SK-N-DZ (cell line): Measurements from ENCODE around the gene SLC17A2.
A peak's percentile ranks its signal among the peaks of the same experiment; 100 is the strongest.
"Not testable (repeated sequence)": the region's sequence is repeated elsewhere in the genome, so short reads cannot be mapped to it uniquely, and the experiment has no call there.

Experiments used
- DNase-seq: peaks from one replicate; pipeline ENCODE4 v3.0.0-alpha.2; 2015; ENCODE audit warnings: low spot score

Gene SLC17A2

GRCh38 chr6:25952535-25952934, 22.0 kb upstream of the SLC17A2 start:
- DNase-seq, result no peak

DNA sequence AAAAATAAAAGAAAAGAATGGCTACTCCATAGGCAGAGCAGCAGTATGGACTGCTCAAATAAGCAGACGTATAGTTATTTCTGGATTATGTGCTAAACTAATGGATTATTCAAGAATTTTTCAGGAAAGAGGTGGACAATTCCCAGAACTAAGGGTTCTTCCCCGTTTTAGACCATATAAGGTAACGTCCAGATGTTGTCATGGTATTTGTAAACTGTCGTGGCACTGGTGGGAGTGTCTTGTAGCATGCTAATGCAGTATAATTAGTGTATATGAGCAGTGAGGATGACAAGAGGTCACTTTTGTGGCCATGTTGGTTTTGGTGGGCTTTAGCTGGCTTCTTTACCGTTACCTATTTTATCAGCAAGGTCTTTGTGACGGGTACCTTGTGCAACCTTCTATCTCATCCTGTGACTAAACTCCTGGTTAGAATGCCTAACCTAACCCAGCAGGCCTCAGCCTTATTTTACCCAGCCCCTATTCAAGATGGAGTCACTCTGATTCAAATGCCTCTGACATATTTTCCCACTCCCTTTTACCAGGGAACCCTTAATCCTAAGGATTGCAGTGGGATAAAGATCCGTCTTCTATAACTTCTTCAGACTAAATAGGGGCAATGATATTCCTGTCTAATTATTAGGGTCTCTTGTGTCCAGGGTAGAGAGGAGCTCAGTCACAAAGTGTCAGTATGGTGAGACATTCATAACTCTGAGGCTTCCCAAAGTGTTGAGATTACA, 21.0 kb upstream of the SLC17A2 start:
- no peak for DNase-seq

DNA sequence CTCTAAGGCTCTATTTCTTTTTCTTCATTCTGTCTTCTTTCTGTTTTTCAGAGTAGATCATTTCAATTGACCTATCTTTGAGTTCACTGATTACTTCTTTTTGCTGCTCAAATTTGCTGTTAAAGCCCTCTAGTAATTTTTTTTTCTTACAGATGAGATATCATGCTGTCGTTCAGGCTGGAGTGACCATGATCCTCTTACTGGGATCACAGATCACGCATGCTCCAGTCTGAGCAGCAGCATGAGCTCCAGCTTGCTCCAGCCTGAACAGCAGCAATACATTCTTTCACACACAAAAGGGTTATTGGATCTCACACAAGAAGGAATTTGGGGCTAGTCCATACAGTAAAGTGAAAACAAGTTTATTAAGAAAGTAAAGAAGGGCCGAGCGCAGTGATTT, 19.8 kb upstream of the SLC17A2 start:
- DNase-seq, result no peak

- DNase-seq, result no peak
Observed at GRCh38 chr6:25949695-25950094, 19.2 kb upstream of the SLC17A2 start.

DNA sequence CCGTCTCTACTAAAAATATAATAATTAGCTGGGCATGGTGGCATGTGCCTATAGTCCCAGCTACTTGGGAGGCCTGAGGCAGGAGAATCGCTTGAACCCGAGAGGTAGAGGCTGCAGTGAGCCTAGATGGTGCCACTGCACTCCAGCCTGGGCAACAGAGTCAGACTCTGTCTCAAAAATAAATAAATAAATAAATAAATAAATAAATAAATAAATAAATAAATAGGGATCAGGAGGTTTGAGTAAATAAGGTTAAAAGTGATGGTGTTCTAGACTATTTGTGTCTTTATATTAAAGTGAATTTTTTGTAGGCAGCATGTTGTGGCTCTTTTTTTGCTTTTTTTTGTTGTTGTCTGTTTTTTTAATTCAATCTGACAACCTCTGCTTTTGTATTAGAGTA, 17.0 kb upstream of the SLC17A2 start:
- not testable (repeated sequence) for DNase-seq

GRCh38 chr6:25946631-25947030, 16.1 kb upstream of the SLC17A2 start:
- DNase-seq, result no peak

DNA sequence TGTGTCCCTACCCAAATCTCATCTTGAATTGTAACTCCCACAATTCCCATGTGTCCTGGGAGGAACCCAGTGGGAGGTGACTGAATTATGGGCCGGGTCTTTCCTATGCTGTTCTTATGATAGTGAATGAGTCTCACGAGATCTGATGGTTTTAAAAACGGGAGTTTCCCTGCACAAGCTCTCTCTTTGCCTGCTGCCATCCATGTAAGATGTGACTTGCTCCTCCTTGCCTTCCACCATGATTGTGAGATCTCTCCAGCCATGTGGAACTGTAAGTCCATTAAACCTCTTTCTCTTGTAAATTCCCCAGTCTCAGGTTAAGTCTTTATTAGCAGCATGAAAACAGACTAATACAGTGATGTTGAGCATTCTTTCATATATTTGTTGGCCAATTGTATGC, 15.2 kb upstream of the SLC17A2 start:
- DNase-seq, result not testable (repeated sequence)

DNA sequence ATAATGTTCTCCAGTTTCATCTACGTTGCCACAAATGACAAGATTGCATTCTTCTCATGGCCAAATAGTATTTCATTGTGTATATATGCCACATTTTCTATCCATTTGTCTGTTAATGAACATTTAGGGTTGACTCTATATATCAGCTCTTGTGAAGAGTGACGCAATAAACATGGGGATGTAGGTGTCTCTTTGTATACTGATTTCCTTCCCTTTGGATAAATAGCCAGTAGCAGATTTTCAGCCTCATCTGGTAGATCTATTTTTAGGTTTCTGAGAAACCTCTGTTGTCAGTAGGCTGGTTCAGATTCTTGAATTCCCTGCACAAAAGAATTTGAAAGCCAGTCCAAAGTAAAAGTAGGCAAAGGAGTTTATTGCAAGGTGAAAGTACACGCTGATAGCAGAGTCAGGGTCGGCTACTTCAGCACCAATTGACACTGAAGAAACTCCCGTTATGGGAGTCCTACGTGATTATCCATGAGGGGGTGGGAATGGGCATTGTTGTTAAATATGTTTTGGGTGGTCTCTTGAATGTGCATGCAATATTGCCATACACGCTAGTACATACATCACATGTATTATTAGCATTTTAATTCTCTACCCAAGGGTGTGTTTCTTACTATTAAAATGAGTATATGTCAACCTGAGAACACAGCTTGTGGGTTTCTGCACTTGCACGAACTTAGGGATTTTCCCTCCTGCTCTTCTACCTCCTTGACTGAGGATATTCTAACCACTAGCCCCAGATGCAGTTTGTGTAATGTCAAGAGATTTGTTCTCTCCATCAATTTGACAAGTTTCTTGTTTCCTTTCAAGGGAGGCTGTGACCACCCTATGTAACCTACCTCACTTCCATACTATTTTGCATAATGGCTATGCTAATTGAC, 14.4 kb upstream of the SLC17A2 start:
- no peak for DNase-seq

GRCh38 chr6:25943887-25944286, 13.4 kb upstream of the SLC17A2 start:
- DNase-seq, result no peak

- DNase-seq, result peak; percentile 17
Observed at GRCh38 chr6:25942561-25943147, 12.2 kb upstream of the SLC17A2 start.

DNA sequence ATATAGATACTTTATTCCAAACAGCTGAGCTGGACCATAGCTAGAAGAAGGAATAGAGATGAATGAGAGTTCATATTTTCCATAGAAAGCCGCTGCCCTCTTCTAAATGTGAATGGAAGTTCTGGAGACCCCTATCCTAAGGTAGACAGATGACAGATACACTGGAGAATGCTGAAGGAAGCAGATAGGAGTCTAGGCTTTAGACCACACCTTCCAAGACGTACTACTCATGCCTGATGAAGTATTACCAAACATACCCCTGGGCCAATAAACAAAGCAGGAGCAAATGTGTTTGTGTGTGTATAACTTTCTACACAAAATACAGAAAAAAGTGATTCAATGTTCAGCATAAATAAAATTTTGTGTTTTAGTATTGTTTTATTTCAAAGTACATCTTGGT, 9.1 kb upstream of the SLC17A2 start:
- DNase-seq, result no peak

DNA sequence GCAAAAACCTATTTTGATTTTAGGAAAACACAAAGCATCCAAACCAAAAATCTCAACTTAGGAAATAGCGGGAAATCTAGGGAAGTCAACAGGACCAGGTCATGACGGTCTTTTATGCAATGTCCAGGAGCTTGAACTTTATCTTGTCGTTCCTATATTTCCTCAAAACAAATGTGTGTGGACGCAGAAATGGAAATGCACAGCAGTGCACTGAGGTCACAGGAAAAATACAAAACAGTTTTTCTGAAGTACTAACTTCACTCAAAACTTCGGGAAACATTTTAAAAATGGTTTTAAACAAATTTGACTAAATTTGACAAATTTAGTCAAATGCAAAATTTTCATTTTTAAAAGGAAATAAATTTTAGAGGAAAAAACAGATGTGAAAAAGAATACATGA, 5.5 kb upstream of the SLC17A2 start:
- no peak for DNase-seq

- DNase-seq, result no peak
Observed at GRCh38 chr6:25934735-25935313, 4.3 kb upstream of the SLC17A2 start.

DNA sequence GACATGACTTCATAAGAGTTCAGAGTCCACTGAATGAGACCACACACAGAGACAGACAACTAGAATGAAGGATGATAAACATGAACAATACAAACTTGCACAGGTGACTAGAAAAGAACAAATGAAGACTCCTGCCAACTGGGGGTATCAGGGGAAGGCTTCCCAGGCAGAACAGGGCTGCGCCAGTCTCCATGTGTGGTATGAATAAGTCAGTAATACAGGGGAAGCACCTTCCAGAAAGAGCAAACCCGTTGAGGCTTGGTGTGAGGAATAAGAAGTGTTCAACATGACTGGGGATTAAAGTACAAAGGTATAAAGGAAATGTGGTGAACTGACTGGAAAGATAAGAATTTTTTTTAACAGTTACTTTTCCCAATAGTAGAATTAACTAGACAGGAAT, 3.7 kb upstream of the SLC17A2 start:
- no peak for DNase-seq

DNA sequence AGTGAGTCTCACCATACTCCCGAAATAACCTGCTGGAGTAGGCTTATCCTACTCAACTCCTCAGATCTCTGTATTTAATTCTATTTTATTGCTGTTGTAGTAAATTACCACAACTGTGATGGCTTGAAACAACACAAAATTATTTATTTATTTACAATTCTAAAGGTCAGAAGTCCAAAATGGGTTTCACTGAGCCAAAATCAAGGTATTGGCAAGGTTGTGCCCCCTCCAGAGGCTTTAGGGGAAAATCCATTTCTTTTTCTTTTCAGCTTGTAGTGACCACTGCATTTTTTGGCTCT, 869 bp upstream of the SLC17A2 start:
- DNase-seq, result no peak

GRCh38 chr6:25929785-25930184, 706 bp downstream of the SLC17A2 start:
- DNase-seq, result not testable (repeated sequence)

GRCh38 chr6:25928562-25929324, 1.7 kb downstream of the SLC17A2 start:
- DNase-seq, result no peak

- no peak for DNase-seq
Observed at GRCh38 chr6:25927756-25928216, 2.7 kb downstream of the SLC17A2 start.

DNA sequence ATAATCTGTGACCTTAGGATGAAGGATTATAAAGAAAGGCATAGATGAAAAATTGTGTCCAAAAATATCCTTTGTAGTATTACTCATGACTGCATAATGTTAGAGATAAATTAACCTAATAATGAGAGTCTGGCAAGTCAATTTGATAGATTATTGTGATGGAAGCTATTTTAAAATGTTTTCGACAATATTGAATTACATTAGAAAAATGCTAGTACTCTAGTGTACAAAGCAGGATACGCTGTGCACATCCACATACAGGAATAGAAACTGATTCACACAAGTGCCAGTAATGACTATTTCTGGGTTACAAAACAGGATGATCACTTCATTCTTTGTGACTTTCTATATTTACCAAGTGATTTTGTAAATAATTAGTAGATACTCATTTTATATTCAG, 3.3 kb downstream of the SLC17A2 start:
- DNase-seq, result no peak

DNA sequence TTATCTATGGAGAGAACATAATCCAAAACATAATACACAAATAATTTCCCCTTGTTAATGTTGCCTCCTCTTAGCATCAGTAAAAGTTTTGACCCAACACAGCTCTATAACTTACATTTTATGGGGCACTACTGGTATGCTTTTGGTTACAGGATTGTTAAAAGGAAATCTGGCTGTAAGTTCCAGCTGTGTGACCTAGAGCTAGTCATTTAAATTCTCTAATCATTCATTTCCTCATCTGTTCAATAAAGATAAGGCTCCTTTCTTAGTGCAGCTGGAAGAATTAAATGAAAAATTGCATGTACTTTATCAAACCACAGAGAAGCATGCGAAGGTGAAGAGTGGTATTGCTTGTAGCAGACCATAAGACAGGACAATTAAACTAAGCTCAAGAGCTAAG, 4.6 kb downstream of the SLC17A2 start:
- no peak for DNase-seq

GRCh38 chr6:25922301-25922700, 8.2 kb downstream of the SLC17A2 start:
- DNase-seq, result no peak
